CD4-positive, alpha-beta T cell treated with Interleukin-6 for 4 hours (primary cell): ENCODE data around the gene MYL10.

ENCODE experiments used
- DNase-seq: peaks from one replicate; pipeline ENCODE4 v3.0.0-alpha.2; 2020; ENCODE audit warnings: mixed read lengths

Gene MYL10

DNA sequence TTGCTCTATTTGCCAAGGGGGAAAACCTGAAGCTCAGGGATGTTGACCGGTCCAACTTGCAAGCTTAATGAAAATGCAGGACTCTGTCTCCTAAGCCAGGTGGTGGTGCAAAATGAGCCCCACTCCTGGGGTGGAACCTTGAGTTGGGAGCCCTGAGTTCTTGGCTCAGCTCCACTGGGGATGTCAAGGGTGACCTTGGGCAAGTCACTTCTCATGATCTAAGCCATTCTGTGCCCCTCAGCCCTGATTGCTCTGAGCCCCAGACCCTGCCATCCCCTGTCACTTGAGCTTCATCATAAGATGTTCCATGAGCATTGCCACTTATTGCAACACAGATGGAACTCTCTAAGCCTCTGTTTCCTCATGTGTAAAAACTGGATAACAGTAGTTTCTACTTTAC lies 33.9 kb downstream of the MYL10 start:
- DNase-seq: no peak

DNA sequence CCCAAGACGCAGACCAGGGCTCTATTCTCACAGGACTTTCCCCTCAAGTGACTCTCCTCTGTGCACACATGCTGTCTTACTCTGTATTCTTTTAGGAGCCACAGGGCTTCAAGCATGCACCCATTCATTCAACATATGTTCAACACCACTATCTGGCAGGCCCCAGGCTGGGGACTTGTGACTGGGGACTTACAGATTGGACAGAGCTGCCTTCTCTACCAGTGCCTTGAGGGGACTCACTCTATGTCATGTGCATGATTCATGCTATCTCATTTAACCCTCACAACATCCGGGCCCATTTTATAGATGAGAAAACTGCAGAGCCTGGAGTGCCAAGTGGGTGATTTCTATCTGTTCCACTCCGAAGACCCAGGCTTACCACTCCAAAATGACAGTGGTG lies 34.3 kb downstream of the MYL10 start:
- no peak for DNase-seq

DNA sequence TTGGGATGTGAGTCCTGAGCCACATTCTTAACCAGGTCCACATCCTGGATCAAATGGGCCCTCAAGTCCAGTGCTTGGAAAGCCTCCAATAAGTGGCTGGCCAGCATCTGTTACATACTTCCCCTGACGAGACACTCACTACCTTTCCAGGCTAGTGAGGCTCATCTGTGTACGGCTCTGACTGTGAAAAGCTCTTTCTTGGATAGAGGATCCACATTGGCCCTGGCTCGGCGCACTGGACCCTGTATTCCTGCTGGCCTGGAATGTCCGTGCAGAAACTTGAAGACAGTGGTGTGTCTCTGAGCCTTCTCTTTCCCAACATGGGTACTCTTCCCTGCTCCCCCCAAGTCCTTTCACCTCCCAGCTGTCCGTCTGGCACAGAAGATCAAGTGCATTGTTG lies 35.5 kb downstream of the MYL10 start:
- DNase-seq: no peak

DNA sequence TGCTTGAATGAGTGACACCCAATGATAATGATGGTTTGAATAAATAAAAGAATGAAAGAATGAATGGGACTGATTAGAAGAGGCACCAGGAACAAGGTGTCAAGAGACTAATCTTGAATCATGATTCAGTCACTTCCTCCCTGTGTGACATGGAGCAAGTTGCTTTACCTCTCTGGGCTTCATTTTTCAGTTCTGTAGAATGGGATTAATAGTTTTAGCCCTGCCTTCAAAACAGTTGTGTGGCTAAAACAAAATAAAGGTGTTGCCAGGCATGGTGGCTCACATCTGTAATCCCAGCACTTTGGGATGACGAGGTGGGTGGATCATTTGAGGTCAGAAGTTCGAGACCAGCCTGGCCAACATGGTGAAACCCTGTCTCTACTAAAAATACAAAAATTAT lies 37.6 kb downstream of the MYL10 start:
- no peak for DNase-seq

DNA sequence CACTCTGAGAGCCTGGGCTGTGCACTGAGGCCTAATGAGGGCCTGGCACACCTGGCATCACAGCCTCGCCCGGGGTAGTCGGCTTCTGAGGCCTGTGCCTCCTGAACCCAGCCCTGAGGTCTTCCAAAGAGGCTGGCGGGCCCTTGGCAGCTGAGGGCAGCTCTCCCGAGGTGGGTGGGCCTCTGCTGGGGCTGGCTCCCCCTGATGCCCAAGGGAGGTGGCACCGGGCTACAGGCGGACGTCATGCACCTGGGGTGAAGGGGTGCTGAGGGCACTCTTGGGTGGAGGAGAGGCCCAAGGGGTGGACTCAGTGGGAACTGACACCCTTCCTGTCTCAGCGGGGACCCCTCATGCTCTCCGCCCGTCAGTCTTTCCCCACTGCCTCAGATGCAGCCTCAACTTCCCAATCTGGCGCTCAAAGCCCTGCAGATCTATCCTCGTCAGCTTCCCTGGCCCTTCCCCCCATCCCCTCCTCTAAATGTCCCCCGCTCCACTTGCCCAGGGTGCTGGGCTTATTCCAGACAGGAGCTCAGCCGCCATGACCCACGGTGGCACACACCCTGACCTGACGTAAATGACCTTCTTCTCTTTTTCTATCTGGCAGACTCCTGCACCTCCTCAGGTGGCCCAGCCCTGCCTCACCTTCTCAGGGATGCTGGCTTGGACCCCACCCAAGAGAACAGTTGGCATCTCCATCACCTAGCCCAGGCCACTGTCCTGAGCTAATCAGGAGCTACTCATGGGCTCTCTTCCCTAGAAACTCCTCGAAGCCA lies 38.2 kb downstream of the MYL10 start:
- no peak for DNase-seq

DNA sequence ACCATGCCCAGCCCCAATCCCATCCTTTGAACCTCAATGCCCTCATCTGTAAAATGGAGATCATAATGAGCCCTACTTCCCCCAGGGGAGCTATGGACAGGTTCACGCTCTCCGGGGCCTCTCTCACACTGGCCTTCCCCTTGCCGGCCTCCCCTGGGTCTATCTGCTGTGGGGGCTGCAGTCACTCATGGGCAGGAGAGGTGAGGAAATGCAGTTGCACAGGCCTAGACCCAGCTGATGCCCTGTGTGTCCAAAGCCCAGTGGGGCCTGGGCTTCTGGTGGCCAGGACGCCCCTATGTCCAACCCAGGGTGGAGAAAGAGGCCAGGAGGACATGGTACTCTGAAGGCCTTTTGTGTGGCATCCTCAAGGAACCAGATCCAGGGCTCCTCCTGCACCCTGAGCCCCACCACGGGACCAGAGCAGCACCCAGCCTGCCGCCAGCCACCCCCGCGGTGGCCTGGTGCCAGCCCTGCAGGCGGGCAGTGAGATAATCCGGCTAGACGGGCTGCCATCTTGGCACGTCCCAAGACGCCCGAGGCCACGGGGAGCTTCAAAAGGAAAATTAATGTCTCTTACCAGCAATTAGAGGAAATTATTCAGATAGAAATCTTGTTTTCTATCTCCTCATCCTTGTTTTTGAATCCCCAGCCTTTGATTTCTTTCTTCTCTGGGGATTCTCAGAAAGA lies 39.0 kb downstream of the MYL10 start:
- DNase-seq: no peak

DNA sequence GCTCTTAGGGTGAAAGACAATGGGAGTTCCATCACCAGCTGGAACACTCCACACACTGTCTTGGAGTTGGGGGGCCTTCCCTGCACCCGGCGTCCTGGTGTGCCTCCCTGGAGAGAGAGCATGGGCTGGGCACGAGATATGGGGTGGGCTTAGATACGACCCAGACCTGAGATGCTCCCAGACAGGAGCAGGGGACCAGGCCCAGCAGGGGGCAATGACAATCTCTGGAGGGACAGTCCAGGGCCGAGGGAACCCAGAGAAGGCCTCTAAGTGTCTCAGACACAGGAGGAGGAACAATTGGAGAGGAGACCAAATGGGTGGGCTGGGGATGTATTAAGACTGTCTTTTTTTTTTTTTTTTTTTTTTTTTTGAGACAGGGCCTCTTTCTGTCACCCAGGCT lies 40.0 kb downstream of the MYL10 start:
- no peak for DNase-seq

DNA sequence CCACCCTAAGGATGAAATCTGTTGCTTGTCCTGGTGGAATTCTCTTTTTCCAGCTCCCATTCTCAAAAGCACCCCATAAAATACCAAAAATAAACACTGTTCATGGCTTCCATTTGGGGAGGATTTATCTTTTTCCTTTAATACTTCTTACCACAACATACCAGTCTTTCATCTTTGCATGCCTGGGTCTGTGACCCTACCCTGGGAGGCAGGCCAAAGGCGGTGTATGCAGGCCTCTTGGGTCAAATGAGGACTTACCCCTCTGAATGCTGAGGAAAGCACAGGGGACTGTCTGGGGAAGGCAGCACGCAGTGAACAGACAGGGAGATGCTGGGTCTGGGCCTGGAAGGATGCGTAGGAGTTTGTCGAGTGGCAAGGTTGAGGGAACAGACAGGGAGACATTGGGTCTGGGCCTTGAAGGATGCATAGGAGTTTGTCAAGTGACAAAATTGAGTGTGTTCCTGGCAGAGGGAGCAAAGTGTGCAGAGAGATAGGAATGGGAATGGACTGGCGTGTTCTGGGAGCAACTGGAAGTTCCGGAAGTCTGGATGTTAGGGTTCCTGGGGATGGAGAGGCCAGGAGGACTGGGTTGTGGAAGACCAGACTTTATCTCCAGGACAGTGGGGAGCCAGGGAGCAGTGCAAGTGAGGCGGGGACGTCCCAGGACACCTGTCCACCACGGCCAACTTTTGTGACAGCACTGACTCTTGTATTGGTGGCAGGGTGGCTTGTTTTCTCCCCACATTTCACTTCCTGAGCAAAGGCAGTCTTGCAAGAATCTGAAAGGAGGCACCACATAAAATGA lies 40.8 kb downstream of the MYL10 start:
- no peak for DNase-seq

DNA sequence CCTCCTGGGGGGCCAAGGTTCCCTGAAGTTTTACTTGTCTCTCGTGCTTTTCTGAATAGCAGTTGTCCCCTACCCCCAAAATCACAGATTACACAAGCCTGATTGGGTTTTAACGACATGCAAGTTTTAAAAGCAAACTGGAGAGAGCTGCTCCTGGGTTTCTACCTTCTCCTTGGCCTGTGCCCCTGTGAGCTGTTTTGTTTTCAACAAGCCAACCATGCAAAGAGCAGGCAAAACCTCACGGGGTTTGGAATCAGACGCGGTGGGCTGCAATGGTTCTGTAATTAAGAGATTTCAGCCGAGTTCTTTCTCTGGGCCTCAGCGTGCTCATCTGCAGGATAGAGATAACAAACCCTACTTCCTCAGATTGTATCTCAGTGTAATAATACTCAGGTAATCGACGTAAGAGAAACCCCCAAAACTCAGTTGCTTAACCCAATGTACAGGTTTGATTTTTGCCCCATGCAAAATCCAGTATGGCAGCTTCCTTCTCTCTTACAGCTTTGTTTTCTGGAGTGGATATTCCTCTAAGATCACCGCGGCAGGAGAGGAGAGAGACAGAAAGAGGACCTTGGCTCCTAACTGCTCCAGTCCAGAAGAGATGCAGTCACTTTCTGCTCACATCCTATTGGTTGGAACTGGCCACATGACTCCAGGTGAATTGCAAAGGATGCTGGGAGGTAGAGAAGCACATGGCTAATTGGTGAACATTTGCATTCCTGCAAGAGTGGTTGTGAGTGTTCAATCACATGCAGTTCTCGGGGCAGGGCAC lies 42.0 kb downstream of the MYL10 start:
- DNase-seq: no peak

DNA sequence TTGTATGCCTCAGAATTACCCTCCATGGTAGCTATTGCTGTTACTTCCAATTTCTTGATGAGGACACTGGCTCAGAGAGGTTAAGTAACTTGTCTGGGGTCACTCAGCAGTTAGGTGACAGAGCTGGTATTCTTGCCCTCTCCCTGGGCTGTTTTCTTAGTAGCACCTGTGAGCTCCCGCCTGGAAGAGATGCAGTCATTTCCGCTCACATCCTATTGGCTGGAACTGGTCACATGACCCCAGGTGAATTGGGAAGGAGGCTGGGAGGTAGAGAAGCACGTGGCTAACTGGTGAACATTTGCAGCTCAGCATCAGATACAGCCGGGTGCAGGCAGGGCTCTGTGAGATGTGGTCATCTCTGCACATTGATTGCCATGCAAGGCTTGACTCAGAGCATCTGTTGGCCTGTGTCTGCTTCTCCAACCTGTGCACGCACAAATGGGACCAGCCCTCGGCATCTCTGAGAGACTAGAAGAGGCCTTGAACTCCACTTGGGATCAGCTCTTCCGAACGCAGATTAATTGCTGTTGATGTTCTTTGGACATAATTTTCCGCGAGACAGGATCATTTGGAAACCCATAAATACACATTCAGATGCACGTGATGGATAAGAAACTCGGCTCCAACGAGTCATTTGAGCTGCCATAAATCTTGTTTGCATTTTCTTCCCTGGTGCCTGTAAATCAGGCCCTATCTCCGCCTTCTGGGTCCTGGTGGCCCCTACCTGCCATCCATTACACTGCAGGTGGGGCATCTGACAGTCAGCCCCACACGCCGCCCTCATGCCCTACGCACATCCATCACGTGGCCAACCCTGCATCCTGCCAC lies 42.8 kb downstream of the MYL10 start:
- DNase-seq: no peak

DNA sequence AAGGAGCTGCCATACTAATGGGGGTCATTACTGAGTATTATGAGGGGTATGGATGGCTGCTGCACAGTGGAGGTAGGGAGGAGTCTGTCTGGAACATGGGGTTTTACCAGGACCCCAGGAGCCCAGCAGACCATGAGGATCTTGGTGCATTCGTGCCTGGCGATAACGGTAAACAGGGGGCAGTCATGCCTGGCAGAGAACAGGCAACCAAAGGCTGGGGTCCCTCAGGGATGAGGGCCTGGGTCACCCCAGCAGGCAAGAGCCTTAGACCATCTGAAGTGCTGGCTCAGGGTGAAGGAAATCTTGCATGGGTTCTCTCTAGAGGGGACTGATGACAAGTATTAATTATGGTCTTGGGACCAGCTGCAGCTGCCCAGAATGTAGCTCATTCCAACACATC lies 46.1 kb downstream of the MYL10 start:
- no peak for DNase-seq

DNA sequence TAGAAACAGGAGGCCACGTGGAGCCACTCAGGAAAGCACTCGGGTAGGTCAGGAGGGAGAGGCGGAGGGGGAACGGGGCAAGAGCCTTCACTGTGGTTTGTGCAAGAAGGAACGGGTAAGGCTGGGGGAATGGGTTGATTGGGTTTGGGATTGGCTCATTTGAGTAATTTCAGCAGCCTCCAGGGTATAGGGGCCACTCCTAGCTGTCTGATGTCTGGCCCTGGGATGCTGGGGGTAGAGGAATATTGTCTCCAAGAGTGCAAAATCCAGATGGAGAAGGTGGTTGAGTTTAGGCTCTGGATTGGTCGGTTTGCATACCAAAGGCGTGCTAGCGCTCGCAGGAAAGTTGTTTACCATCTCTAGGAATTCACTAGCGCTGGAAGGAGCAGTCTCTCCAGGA lies 47.2 kb downstream of the MYL10 start:
- DNase-seq: no peak

DNA sequence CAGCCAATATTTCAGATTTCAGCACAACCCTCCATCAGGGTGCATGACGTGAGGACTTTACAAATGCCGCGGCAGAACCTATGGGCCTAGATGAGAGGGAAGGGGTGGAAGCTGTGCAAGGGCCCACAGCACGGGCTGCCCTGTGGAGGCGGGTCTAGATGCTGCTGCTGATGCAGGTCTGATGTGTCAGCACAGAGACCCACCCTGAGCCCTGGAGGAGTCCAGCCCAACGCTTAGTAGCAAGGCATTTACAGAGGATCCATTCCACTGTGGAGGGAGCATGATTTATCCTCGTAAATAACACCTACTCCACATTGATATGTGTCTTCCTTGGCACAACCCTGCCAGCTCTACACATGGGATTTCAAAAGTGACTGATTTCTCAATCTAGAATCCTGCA lies 48.5 kb downstream of the MYL10 start:
- DNase-seq: no peak

DNA sequence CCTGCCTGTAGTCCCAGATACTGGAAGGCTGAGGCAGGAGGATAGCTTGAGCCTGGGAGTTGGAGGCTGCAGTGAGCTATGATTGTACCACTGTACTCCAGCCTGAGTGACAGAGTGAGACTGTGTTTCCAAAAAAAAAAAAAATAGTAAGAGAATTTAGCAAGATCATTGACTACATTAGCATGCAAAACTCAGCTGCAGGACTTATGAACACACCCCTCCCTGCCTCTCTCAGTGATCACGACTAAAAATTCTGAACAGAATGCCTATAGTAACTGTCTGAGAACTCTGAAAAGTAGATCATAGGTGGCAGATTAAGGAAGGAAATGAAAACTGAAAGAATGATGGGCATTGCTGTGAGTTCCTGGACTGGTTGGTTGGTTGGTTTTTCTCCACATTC lies 50.5 kb downstream of the MYL10 start:
- no peak for DNase-seq

DNA sequence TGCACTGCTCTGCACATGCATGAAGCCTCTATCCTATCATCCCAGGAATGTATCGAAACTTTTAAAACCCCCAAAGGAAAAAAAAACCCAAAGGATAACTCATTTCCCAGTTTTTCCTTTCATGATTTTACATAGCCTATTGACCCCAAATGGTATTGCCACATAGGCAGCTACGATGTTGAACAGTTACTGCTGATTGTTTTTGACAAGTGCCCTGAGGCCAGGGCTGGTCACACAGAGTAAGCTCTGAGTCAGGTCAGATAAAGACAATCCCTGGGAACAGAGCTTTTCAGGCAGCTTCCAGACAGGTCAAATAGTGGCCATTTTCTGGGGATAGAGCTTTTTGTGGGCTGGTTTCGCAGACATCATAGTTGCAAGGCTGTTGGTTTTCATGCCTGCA lies 52.1 kb downstream of the MYL10 start:
- DNase-seq: no peak

DNA sequence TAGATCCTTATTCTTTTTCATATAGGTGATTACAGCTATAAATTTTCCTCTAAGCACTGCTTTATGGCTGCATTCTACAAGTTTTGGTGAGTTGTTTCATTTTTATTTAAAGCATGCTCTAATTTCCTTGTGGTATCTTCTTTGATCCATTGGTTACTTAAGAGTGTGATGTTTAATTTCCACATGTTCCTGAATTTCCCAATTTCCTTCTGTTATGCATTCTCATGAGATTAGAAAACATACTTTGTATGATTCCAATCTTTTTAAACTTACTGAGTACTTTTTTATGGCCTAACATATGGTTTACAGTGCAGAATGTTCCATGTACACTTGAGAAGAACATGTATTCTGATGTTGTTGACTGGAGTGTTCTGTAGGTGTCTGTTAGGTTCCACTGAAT lies 53.4 kb downstream of the MYL10 start:
- no peak for DNase-seq

DNA sequence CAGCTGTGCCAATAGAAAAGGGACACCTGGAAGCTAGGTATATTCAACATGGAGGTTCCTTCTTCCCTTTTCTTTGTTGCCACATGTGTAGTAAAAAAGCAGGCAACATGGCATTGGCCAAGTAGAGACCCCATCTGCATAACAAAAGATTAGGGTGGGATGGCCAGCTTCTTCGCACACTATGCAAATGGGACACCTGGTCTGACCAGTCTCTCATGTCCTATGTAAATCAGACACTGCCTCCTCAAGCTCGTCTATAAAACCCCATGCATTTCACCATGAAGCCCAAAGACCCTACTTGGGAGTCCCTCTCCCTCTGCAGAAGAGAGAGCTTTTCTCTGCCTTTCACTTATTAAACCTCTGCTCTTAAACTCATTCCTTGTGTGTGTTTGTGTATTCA lies 53.9 kb downstream of the MYL10 start:
- DNase-seq: no peak

DNA sequence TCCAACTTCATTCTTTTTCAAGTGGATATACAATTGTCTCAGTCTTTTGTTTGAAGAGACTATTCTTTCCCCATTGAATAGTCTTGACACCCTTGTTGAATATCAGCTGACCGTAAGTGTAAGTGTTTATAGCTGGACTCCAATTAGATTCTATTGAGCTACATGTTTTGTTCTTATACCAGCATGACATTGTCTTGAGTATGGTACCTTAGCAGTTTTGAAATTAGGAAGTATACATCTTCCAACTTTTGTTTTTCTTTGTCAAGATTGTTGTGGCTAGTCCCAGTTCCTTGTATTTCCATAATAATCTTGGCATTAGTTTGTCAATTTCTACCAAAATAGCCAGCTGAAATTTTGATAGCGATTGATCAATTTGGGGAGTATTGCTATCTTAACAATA lies 56.9 kb downstream of the MYL10 start:
- DNase-seq: no peak

DNA sequence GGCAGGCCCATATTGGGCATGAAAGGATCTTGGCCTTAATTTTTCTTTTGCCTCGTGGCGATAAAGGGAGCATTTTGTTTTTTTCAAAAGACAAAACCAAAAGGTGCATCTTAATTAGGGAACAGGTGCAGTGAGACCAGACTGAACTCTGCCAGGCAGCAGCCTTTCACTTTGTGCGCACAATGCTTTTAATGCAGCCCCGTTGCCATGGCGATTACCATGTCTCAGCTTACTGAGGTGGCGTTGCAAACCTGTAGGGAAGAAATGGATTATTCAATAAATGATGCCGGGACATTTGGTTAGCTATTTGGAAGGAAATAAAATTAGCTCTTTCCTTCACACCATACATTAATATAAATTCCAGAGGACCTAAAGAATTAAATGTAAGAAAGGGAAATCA lies 61.9 kb downstream of the MYL10 start:
- no peak for DNase-seq

DNA sequence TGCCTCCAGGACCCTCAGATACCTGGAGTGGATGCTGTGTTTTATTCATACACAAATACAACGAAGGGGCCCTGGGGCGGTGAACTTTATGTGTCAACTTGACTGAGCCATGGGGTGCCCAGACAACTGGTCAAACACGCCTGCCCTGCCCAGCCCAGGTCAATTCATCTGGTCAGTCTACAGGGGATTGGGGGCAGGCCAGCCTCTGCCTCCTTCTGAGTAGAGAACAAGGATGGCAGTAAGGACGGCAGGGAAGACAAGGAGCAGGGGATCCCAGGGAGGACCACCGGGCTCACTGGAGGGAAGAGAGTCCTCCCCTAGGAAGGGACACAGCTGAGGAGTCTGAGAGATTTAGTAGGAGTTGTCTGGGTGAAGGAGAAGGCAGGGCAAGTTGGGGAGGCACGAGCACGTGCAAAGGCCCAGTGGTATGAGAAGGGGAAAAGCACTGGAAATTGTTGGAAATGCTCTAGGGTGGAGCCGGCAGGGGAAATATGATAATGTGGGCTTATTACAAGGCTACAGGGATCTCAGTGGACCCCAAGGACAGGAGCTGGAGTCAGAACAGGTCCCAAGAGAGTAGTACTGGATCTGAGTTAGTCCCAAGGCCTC lies 63.4 kb downstream of the MYL10 start:
- DNase-seq: no peak

DNA sequence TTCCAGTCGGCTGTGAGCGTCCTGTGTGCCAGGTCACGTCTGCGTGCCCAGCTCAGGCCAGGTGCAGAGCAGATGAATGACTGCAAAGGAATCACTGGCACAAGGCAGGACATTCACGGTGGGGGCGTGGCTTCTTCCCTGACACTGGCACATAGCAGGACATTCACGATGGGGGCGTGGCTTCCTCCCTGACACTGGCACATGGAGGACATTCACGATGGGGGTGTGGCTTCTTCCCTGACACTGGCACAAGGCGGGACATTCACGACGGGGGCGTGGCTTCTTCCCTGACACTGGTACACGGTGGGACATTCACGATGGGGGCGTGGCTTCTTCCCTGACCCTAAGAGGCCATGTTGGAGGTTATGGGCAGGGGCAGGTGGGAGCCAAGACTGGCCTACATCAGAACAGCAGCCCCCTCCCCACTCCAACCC lies 64.3 kb downstream of the MYL10 start:
- no peak for DNase-seq
